ENCODE data around the gene SLC38A1. TPM values are rescaled to one million over a fixed set of nuclear protein-coding genes. Genes with fewer than 3 reads are reported as not detected.
A peak's percentile ranks its signal among the peaks of the same experiment; 100 is the strongest.

Gene SLC38A1
- polyA plus RNA-seq, 1 experiment = 136 TPM

GRCh38 chr12:46282829-46283228 lies 14.0 kb upstream of the SLC38A1 start:
- H3K27me3 ChIP-seq (ENCODE audit: control insufficient read depth, insufficient read depth, low read length) = no peaks in the 10 kb centered on the region
- DNase-seq (ENCODE audit: low read depth, low spot score) = no peak
- H3K9me3 ChIP-seq (ENCODE audit: control insufficient read depth, insufficient read depth, low read length) = peaks cover 14% of the 10 kb centered on the region
- CTCF ChIA-PET = no interaction called here
- H3K27ac ChIP-seq (ENCODE audit: low read depth, low read length) = no peak overlapping the region
- POLR2A ChIA-PET = no interaction called here
- TF ChIP-seq, protein P1, sequence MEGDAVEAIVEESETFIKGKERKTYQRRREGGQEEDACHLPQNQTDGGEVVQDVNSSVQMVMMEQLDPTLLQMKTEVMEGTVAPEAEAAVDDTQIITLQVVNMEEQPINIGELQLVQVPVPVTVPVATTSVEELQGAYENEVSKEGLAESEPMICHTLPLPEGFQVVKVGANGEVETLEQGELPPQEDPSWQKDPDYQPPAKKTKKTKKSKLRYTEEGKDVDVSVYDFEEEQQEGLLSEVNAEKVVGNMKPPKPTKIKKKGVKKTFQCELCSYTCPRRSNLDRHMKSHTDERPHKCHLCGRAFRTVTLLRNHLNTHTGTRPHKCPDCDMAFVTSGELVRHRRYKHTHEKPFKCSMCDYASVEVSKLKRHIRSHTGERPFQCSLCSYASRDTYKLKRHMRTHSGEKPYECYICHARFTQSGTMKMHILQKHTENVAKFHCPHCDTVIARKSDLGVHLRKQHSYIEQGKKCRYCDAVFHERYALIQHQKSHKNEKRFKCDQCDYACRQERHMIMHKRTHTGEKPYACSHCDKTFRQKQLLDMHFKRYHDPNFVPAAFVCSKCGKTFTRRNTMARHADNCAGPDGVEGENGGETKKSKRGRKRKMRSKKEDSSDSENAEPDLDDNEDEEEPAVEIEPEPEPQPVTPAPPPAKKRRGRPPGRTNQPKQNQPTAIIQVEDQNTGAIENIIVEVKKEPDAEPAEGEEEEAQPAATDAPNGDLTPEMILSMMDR (IDR thresholded peaks at IDR 0.05; ENCODE audit: low read depth, low read length) = no peak
- no peak overlapping the region for H3K4me3 ChIP-seq (ENCODE audit: low read depth, low read length)

DNA sequence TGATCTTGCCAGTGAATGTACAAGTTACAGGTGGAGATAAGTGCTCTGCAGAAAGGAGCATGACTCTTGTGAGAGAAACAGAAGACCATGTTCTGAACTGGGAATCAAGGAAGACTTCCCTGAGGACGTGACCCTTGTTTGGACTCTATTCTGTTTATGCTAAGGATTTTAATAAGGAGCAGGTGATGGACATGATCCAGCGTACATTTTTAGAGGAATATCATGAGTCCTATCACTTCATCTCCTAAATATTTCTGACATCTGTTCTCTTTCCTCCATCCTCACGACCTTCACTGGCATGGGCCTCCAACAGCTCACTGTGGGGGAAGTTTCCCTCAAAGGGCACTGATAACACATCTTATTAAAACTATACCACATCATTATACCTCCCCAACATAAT lies 7.9 kb upstream of the SLC38A1 start:
- Histone ChIP-seq H3K27ac (ENCODE audit: low read depth, low read length) (no peak overlapping the region), H3K9me3 (ENCODE audit: control insufficient read depth, insufficient read depth, low read length) (no peaks in the 10 kb centered on the region; the same call in 1 of the 2 replicates), H3K4me3 (ENCODE audit: low read depth, low read length) (no peak overlapping the region), H3K27me3 (ENCODE audit: control insufficient read depth, insufficient read depth, low read length) (no peaks in the 10 kb centered on the region)
- POLR2A ChIA-PET = no interaction called here
- CTCF ChIA-PET = interaction anchor here (1.0 to 1.3 kb wide), 2 partner anchors 13 to 152 kb away, joined by 3 to 4 read pairs; no protein-coding TSS in a partner anchor
- DNase-seq (ENCODE audit: low read depth, low spot score) = no peak
- TF ChIP-seq, protein P1 (IDR thresholded peaks at IDR 0.05; ENCODE audit: low read depth, low read length) = no peak

- ChIA-PET CTCF (interaction anchor here (1.3 kb wide), 1 partner anchor 29 kb away, joined by 4 read pairs; no protein-coding TSS in a partner anchor), POLR2A (no interaction called here)
- peaks cover 4% of the 10 kb centered on the region; the same call in 1 of the 2 replicates for H3K9me3 ChIP-seq (ENCODE audit: control insufficient read depth, insufficient read depth, low read length)
- H3K27me3 ChIP-seq (ENCODE audit: control insufficient read depth, insufficient read depth, low read length) = no peaks in the 10 kb centered on the region
- no peak overlapping the region for H3K4me3 ChIP-seq (ENCODE audit: low read depth, low read length)
- no peak overlapping the region for H3K27ac ChIP-seq (ENCODE audit: low read depth, low read length)
- TF ChIP-seq, protein P1 (IDR thresholded peaks at IDR 0.05; ENCODE audit: low read depth, low read length) = no peak
- no peak for DNase-seq (ENCODE audit: low read depth, low spot score)
Observed at GRCh38 chr12:46271863-46272262, 3.0 kb upstream of the SLC38A1 start.

- H3K27me3 ChIP-seq (ENCODE audit: control insufficient read depth, insufficient read depth, low read length) = no peaks in the 10 kb centered on the region
- peaks cover 4% of the 10 kb centered on the region; the same call in 1 of the 2 replicates for H3K9me3 ChIP-seq (ENCODE audit: control insufficient read depth, insufficient read depth, low read length)
- H3K27ac ChIP-seq (ENCODE audit: low read depth, low read length) = no peak overlapping the region
- no peak for DNase-seq (ENCODE audit: low read depth, low spot score)
- peak overlapping the region; percentile 87 for H3K4me3 ChIP-seq (ENCODE audit: low read depth, low read length)
- ChIA-PET CTCF (interaction anchor here (0.9 kb wide), 1 partner anchor 33 kb away, joined by 3 read pairs; no protein-coding TSS in a partner anchor), POLR2A (interaction anchor here (1.7 kb wide), 1 partner anchor 87 kb away, joined by 10 read pairs; no protein-coding TSS in a partner anchor)
- TF ChIP-seq, protein P1 (IDR thresholded peaks at IDR 0.05; ENCODE audit: low read depth, low read length) = no peak
Observed at GRCh38 chr12:46269429-46270241, 792 bp upstream of the SLC38A1 start.
